22Rv1 (cell line): Measurements from ENCODE around the gene LGALS8.

Source experiments
- ZFX ChIP-seq: fragments of 450-650 bp; IDR thresholded peaks from 2 replicates; pipeline ENCODE4 v1.6.1; 2017; ENCODE audit warnings: antibody characterized with exemption, borderline replicate concordance
- TF ChIP-seq, protein P1 (sequence below): fragments of 450-650 bp; IDR thresholded peaks from 2 replicates; pipeline ENCODE4 v1.5.1; 2017; ENCODE audit warnings: mild to moderate bottlenecking

GRCh38 chr1:236535662-236536161 lies 11.9 kb downstream of the LGALS8 start:
- TF ChIP-seq, protein P1, sequence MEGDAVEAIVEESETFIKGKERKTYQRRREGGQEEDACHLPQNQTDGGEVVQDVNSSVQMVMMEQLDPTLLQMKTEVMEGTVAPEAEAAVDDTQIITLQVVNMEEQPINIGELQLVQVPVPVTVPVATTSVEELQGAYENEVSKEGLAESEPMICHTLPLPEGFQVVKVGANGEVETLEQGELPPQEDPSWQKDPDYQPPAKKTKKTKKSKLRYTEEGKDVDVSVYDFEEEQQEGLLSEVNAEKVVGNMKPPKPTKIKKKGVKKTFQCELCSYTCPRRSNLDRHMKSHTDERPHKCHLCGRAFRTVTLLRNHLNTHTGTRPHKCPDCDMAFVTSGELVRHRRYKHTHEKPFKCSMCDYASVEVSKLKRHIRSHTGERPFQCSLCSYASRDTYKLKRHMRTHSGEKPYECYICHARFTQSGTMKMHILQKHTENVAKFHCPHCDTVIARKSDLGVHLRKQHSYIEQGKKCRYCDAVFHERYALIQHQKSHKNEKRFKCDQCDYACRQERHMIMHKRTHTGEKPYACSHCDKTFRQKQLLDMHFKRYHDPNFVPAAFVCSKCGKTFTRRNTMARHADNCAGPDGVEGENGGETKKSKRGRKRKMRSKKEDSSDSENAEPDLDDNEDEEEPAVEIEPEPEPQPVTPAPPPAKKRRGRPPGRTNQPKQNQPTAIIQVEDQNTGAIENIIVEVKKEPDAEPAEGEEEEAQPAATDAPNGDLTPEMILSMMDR: no peak
- no peak for TF ChIP-seq ZFX
